ENCODE results near the gene RAB44. TPM values are rescaled to one million over a fixed set of nuclear protein-coding genes. Genes with fewer than 3 reads are reported as not detected.

RAB44 gene
- total and polyA plus RNA-seq, 2 of the 4 experiments (the other 2 are of a cell fraction), result 0.03 TPM; not detected in 1

DNA sequence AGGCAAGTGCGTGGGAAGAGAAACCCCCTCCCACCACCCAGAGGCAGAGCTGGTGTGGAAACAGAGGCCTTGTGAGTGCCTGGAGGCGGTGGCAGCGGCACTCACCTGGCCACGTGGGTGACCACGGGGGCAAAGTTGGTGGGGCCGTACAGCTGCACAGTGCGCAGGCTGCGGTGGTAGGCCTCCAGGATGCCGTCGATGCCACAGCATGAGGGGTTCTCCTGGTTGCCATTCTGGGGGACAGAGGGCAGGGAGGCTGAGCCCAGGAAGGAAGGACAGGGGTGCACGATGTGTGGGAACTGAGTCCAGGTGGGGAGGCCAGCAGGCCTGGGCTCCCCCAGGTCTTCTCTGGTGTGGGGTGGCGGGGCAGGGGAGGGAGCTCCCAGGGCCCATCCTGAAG, 47.7 kb downstream of the RAB44 start:
- 90% methylated on average over 8 of the region's 12 CpGs; no CpG with 5 or more reads in 1 of the 2 experiments for WGBS, 2 experiments (ENCODE audit: extremely low coverage in 2 of 2, insufficient read length in 1 of 2)
- H2AFZ ChIP-seq (replicated peaks; ENCODE audit: low read length, poor library complexity), result no peak overlapping the region
- H3K27ac ChIP-seq (ENCODE audit: insufficient read depth, low read length), result no peak overlapping the region
- no peak overlapping the region for H3K4me3 ChIP-seq (ENCODE audit: insufficient read depth, low read depth, low read length)
- H3K36me3 ChIP-seq (ENCODE audit: control insufficient read depth, insufficient read depth, low read length), result no peaks in the 10 kb centered on the region
- no peak overlapping the region for H4K5ac ChIP-seq (ENCODE audit: low read depth, low read length)
- H2BK20ac ChIP-seq (ENCODE audit: low read depth, low read length), result no peak overlapping the region
- H2BK120ac ChIP-seq (ENCODE audit: low read depth, low read length), result no peak overlapping the region
- no peak overlapping the region for H4K8ac ChIP-seq (ENCODE audit: low read depth in 2 of 2, low read length in 2 of 2)
- DNase-seq (no peak), ATAC-seq (ENCODE audit: low read depth) (no peak)
- H2AK5ac ChIP-seq (ENCODE audit: low read depth, low read length), result no peak overlapping the region
- no peaks in the 10 kb centered on the region for H3K4me1 ChIP-seq (ENCODE audit: control insufficient read depth, insufficient read depth, low read length)
- H3K9ac ChIP-seq (ENCODE audit: low read depth, low read length), result no peak overlapping the region
- no peak overlapping the region for H2AK9ac ChIP-seq (replicated peaks; ENCODE audit: low read depth, low read length, poor library complexity)
- H3K27me3 ChIP-seq (ENCODE audit: control insufficient read depth, insufficient read depth, low read length), result peaks cover 34% of the 10 kb centered on the region
- no peak overlapping the region for H3K23ac ChIP-seq (ENCODE audit: low read depth, low read length)
- no peaks in the 10 kb centered on the region for H4K20me1 ChIP-seq (ENCODE audit: insufficient read depth, low read length)
- no peak overlapping the region for H2BK15ac ChIP-seq (ENCODE audit: low read depth, low read length)
- CTCF ChIA-PET, result interaction anchor here (1.0 kb wide), 1 partner anchor 9 kb away, joined by 3 read pairs; no protein-coding TSS in a partner anchor
- no peak overlapping the region for H3K14ac ChIP-seq (replicated peaks; ENCODE audit: low read depth, low read length)
- no peak overlapping the region for H3K18ac ChIP-seq (ENCODE audit: low read depth, low read length)
- H3K79me1 ChIP-seq (ENCODE audit: low read depth in 1 of 2, low read length in 2 of 2), result no peaks in the 10 kb centered on the region
- H2BK5ac ChIP-seq (ENCODE audit: low read depth, low read length, poor library complexity, severe bottlenecking), result no peak overlapping the region
- no peak overlapping the region for H4K91ac ChIP-seq (ENCODE audit: insufficient read depth, low read depth, low read length)
- no peak overlapping the region for H3K4me2 ChIP-seq (ENCODE audit: low read depth, low read length)
- H3K9me3 ChIP-seq (ENCODE audit: control insufficient read depth, insufficient read depth, low read length), result peaks cover 18% of the 10 kb centered on the region
- TF ChIP-seq POLR2A (IDR thresholded peaks at IDR 0.05; ENCODE audit: low read depth, low read length) (no peak), BHLHE40 (IDR thresholded peaks at IDR 0.05; ENCODE audit: low read depth, low read length) (no peak), NFE2L2 (IDR thresholded peaks at IDR 0.05; ENCODE audit: low read depth, low read length) (no peak), FOS (IDR thresholded peaks at IDR 0.05; ENCODE audit: low read depth, low read length) (no peak), CHD1 (IDR thresholded peaks at IDR 0.05; ENCODE audit: low read depth, low read length) (no peak), CEBPB (IDR thresholded peaks at IDR 0.05; ENCODE audit: low read depth, low read length) (no peak), CTCF (conservative IDR thresholded peaks at IDR 0.05; ENCODE audit: low read depth, low read length) (no peak), MXI1 (IDR thresholded peaks at IDR 0.05; ENCODE audit: borderline replicate concordance, low read depth, low read length) (no peak), MAFK (IDR thresholded peaks at IDR 0.05; ENCODE audit: low read depth, low read length) (no peak), SMC3 (IDR thresholded peaks at IDR 0.05; ENCODE audit: low read depth, low read length) (no peak), MAZ (IDR thresholded peaks at IDR 0.05; ENCODE audit: borderline replicate concordance, low read depth, low read length) (no peak), RCOR1 (IDR thresholded peaks at IDR 0.05; ENCODE audit: insufficient replicate concordance, low read length) (no peak), RFX5 (IDR thresholded peaks at IDR 0.05; ENCODE audit: low read depth, low read length) (no peak), RAD21 (IDR thresholded peaks at IDR 0.05; ENCODE audit: low read length) (no peak)
- TF ChIP-seq, protein P1, sequence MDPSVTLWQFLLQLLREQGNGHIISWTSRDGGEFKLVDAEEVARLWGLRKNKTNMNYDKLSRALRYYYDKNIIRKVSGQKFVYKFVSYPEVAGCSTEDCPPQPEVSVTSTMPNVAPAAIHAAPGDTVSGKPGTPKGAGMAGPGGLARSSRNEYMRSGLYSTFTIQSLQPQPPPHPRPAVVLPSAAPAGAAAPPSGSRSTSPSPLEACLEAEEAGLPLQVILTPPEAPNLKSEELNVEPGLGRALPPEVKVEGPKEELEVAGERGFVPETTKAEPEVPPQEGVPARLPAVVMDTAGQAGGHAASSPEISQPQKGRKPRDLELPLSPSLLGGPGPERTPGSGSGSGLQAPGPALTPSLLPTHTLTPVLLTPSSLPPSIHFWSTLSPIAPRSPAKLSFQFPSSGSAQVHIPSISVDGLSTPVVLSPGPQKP (IDR thresholded peaks at IDR 0.05; ENCODE audit: borderline replicate concordance, low read depth, low read length), result no peak
- TF ChIP-seq, protein P2, sequence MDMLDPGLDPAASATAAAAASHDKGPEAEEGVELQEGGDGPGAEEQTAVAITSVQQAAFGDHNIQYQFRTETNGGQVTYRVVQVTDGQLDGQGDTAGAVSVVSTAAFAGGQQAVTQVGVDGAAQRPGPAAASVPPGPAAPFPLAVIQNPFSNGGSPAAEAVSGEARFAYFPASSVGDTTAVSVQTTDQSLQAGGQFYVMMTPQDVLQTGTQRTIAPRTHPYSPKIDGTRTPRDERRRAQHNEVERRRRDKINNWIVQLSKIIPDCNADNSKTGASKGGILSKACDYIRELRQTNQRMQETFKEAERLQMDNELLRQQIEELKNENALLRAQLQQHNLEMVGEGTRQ (IDR thresholded peaks at IDR 0.05; ENCODE audit: low read depth, low read length), result no peak
- no TSS peak for BruUV-seq (replicated peaks)
- POLR2A ChIA-PET (ENCODE audit: unreplicated experiment), result no interaction called here
- no peak overlapping the region for H3K56ac ChIP-seq (ENCODE audit: extremely low read depth, insufficient read depth, low read length)
- H3K9me1 ChIP-seq (ENCODE audit: insufficient read depth, low read length), result no peaks in the 10 kb centered on the region
- intact Hi-C loops (cut with micrococcal nuclease), result no loop called here
- no peak overlapping the region for H3K4ac ChIP-seq (ENCODE audit: low read depth, low read length)
- in situ Hi-C loops (cut with MboI; ENCODE audit: low sequenced_read_pairs), result no loop called here
- dilution Hi-C loops (cut with HindIII; ENCODE audit: low sequenced_read_pairs, unreplicated experiment), result no loop called here

Data from IMR-90 (cell line).